IMR-90 (cell line): ENCODE results near the gene FGF12. TPM values are rescaled to one million over a fixed set of nuclear protein-coding genes. Genes with fewer than 3 reads are reported as not detected.
"Not testable (repeated sequence)": the region's sequence is repeated elsewhere in the genome, so short reads cannot be mapped to it uniquely, and the experiment has no call there.

Experiments
- ATAC-seq: fragments of 200-7000 bp; cut with Tn5 transposase; 2 replicates; pipeline ENCODE4 v1.9.1; 2020; ENCODE audit warnings: low read depth, mild to moderate bottlenecking, moderate library complexity
- BruUV-seq: library from RNA; stranded (reverse); fragments of 400-500 nt; replicated peaks from 2 replicates; lab custom pipeline; 2021; lab: Mats Ljungman, UMichigan
- CTCF ChIA-PET: fragments of 300-600 bp; formaldehyde crosslinking; extraction: SDS; loops from one replicate; lab custom pipeline; 2021; ENCODE audit warnings: antibody characterized with exemption; lab: Yijun Ruan, JAX
- POLR2A ChIA-PET: fragments of 300-600 bp; sonication (Branson Sonifier 250); formaldehyde crosslinking; loops from one replicate; lab custom pipeline; 2022; ENCODE audit warnings: antibody characterized with exemption; ENCODE audit not compliant: unreplicated experiment; lab: Charles Lee
- DNase-seq: peaks from one replicate; pipeline ENCODE4 v3.0.0; 2013
- H2AFZ ChIP-seq: replicated peaks from 2 replicates; pipeline ENCODE3; 2013; ENCODE audit warnings: low read length, mild to moderate bottlenecking; ENCODE audit not compliant: poor library complexity
- H2AK5ac ChIP-seq: 2 replicates; pipeline ENCODE4 v1.6.1; 2013; ENCODE audit warnings: low read depth, low read length, inconsistent platforms
- H2AK9ac ChIP-seq: replicated peaks from 2 replicates; pipeline ENCODE3; 2013; ENCODE audit warnings: mild to moderate bottlenecking, low read depth, low read length, moderate library complexity; ENCODE audit not compliant: poor library complexity
- H2BK120ac ChIP-seq: 2 replicates; pipeline ENCODE4 v1.6.1; 2013; ENCODE audit warnings: low read depth, low read length, inconsistent platforms
- H2BK15ac ChIP-seq: 3 replicates; pipeline ENCODE4 v1.6.1; 2013; ENCODE audit warnings: low read depth, low read length, inconsistent platforms
- H2BK20ac ChIP-seq: 2 replicates; pipeline ENCODE4 v1.6.1; 2013; ENCODE audit warnings: low read depth, mild to moderate bottlenecking, inconsistent platforms, low read length, moderate library complexity
- H2BK5ac ChIP-seq: 2 replicates; pipeline ENCODE4 v1.6.1; 2013; ENCODE audit warnings: mild to moderate bottlenecking, low read depth, low read length, inconsistent platforms; ENCODE audit not compliant: poor library complexity, severe bottlenecking
- H3K14ac ChIP-seq: replicated peaks from 2 replicates; pipeline ENCODE4 v1.6.1; 2013; ENCODE audit warnings: low read depth, low read length, inconsistent platforms
- H3K18ac ChIP-seq: 2 replicates; pipeline ENCODE4 v1.6.1; 2013; ENCODE audit warnings: low read depth, low read length, control low read depth
- H3K23ac ChIP-seq: 2 replicates; pipeline ENCODE4 v1.6.1; 2013; ENCODE audit warnings: low read depth, low read length, inconsistent platforms
- H3K27ac ChIP-seq: 2 replicates; pipeline ENCODE4 v1.5.1; 2013; ENCODE audit warnings: mild to moderate bottlenecking, control low read depth, low read length; ENCODE audit not compliant: insufficient read depth
- H3K27me3 ChIP-seq: 2 replicates; pipeline ENCODE4 v1.6.1; 2013; ENCODE audit warnings: low read length; ENCODE audit not compliant: control insufficient read depth, insufficient read depth
- H3K36me3 ChIP-seq: 2 replicates; pipeline ENCODE4 v1.6.1; 2013; ENCODE audit warnings: low read length, mixed read lengths; ENCODE audit not compliant: control insufficient read depth, insufficient read depth
- H3K4ac ChIP-seq: 2 replicates; pipeline ENCODE4 v1.6.1; 2013; ENCODE audit warnings: low read depth, low read length, inconsistent platforms
- H3K4me1 ChIP-seq: 2 replicates; pipeline ENCODE4 v1.6.1; 2013; ENCODE audit warnings: low read length, mixed read lengths; ENCODE audit not compliant: control insufficient read depth, insufficient read depth
- H3K4me2 ChIP-seq: 2 replicates; pipeline ENCODE4 v1.6.1; 2013; ENCODE audit warnings: low read depth, mild to moderate bottlenecking, control low read depth, low read length, moderate library complexity
- H3K4me3 ChIP-seq: 2 replicates; pipeline ENCODE4 v1.5.1; 2013; ENCODE audit warnings: low read depth, mild to moderate bottlenecking, control low read depth, low read length, moderate library complexity; ENCODE audit not compliant: insufficient read depth
- H3K56ac ChIP-seq: 2 replicates; pipeline ENCODE4 v1.6.1; 2013; ENCODE audit warnings: low read length, inconsistent platforms; ENCODE audit not compliant: insufficient read depth; ENCODE audit errors: extremely low read depth
- H3K79me1 ChIP-seq, 2 experiments: 2 replicates each; pipeline ENCODE4 v1.6.1; 2013; ENCODE audit warnings: low read length in 2 of 2, inconsistent platforms in 1 of 2, low read depth in 1 of 2
- H3K9ac ChIP-seq: 2 replicates; pipeline ENCODE4 v1.6.1; 2013; ENCODE audit warnings: low read depth, low read length, control low read depth
- H3K9me1 ChIP-seq: 2 replicates; pipeline ENCODE4 v1.6.1; 2013; ENCODE audit warnings: low read length, inconsistent platforms; ENCODE audit not compliant: insufficient read depth
- H3K9me3 ChIP-seq: 2 replicates; pipeline ENCODE4 v1.6.1; 2013; ENCODE audit warnings: low read length; ENCODE audit not compliant: control insufficient read depth, insufficient read depth
- H4K20me1 ChIP-seq: 2 replicates; pipeline ENCODE4 v1.6.1; 2013; ENCODE audit warnings: low read length, inconsistent platforms; ENCODE audit not compliant: insufficient read depth
- H4K5ac ChIP-seq: 2 replicates; pipeline ENCODE4 v1.6.1; 2013; ENCODE audit warnings: mild to moderate bottlenecking, low read depth, low read length, control low read depth
- H4K8ac ChIP-seq, 2 experiments: 2 replicates each; pipeline ENCODE4 v1.6.1; 2013; ENCODE audit warnings: low read depth in 2 of 2, low read length in 2 of 2, control low read depth in 1 of 2, inconsistent platforms in 1 of 2
- H4K91ac ChIP-seq: 2 replicates; pipeline ENCODE4 v1.6.1; 2013; ENCODE audit warnings: low read depth, low read length, inconsistent platforms; ENCODE audit not compliant: insufficient read depth
- WGBS, 2 experiments: methylation state at CpG; one replicate each; pipeline versions ENCODE4 v1.1.5 to v1.1.7; 2013; ENCODE audit warnings: missing lambda C conversion rate in 2 of 2; ENCODE audit not compliant: insufficient read length in 1 of 2; ENCODE audit errors: extremely low coverage in 2 of 2; 5-methylcytosine and 5-hydroxymethylcytosine counted together
- dilution Hi-C: fragments of 300-500 bp; cut with HindIII; formaldehyde crosslinking; loops from one replicate; pipeline ENCODE4 v1.14.3; 2018; ENCODE audit warnings: low sequenced_read_pairs; ENCODE audit not compliant: unreplicated experiment
- in situ Hi-C: fragments of 300-500 bp; cut with MboI; formaldehyde crosslinking; loops from 3 replicates; pipeline ENCODE4 v1.14.3; 2019; ENCODE audit warnings: low sequenced_read_pairs, inconsistent platforms, mixed read lengths
- intact Hi-C: fragments of 100-400 bp; cut with micrococcal nuclease; formaldehyde crosslinking; loops from 2 replicates; pipeline ENCODE4 v1.10.0; 2022
- polyA plus RNA-seq, 3 experiments: library from polyadenylated mRNA; depleted of rRNA; stranded (reverse); fragments of >200 nt; gene quantifications; 2 replicates each; pipeline ENCODE4 v1.2.3, GENCODE V29; 2012; ENCODE audit warnings: low replicate concordance in 1 of 3
- total RNA-seq: library from RNA; depleted of rRNA; stranded (reverse); fragments of >200 nt; gene quantifications from 2 replicates; pipeline ENCODE4 v1.2.3, GENCODE V29; 2012

FGF12 gene
- total and polyA plus RNA-seq, 2 of the 4 experiments (the other 2 are of a cell fraction): not detected

DNA sequence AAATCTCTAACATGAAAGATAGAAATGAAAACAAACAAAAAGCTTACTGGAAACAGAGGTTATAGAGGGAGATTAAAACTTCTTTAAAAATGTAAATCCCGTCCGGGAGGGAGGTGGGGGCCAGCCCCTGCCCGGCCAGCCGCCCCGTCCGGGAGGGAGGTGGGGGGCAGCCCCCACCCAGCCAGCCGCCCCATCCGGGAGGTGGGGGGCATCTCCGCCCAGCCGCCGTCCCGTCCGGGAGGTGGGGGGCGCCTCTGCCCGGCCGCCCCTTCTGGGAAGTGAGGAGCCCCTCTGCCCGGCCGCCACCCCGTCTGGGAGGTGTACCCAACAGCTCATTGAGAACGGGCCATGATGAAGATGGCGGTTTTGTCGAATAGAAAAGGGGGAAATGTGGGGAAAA, 16.2 kb downstream of the FGF12 start:
- H2BK120ac ChIP-seq, H3K79me1 ChIP-seq, dilution Hi-C loops, H2AFZ ChIP-seq, CTCF ChIA-PET, H4K8ac ChIP-seq, in situ Hi-C loops, H2BK15ac ChIP-seq, H3K36me3 ChIP-seq, H3K27ac ChIP-seq, ATAC-seq, H3K4me1 ChIP-seq, H3K9ac ChIP-seq, H3K14ac ChIP-seq, H2AK5ac ChIP-seq, H2BK5ac ChIP-seq, H4K20me1 ChIP-seq, H3K4me2 ChIP-seq, H3K18ac ChIP-seq, H3K4me3 ChIP-seq, intact Hi-C loops, H4K5ac ChIP-seq, H3K9me1 ChIP-seq, H4K91ac ChIP-seq, H3K56ac ChIP-seq, H3K9me3 ChIP-seq, H2AK9ac ChIP-seq, BruUV-seq, H3K23ac ChIP-seq, H3K27me3 ChIP-seq, H3K4ac ChIP-seq, POLR2A ChIA-PET, H2BK20ac ChIP-seq, DNase-seq: not testable (repeated sequence)
- no CpG with 5 or more reads among the region's 22 CpGs for WGBS, 2 experiments
